HG02885 (cell line): Measurements from ENCODE around the gene BICRAL.
"Not testable (repeated sequence)": the region's sequence is repeated elsewhere in the genome, so short reads cannot be mapped to it uniquely, and the experiment has no call there.

Experiments
- ATAC-seq: cut with Tn5 transposase; IDR thresholded peaks from one replicate; pipeline ENCODE4 v1.9.1; 2021; ENCODE audit warnings: mild to moderate bottlenecking; ENCODE audit not compliant: unreplicated experiment, poor library complexity

BICRAL gene

GRCh38 chr6:42890311-42891198, 108.7 kb downstream of the BICRAL start:
- peak; percentile 90 for ATAC-seq

DNA sequence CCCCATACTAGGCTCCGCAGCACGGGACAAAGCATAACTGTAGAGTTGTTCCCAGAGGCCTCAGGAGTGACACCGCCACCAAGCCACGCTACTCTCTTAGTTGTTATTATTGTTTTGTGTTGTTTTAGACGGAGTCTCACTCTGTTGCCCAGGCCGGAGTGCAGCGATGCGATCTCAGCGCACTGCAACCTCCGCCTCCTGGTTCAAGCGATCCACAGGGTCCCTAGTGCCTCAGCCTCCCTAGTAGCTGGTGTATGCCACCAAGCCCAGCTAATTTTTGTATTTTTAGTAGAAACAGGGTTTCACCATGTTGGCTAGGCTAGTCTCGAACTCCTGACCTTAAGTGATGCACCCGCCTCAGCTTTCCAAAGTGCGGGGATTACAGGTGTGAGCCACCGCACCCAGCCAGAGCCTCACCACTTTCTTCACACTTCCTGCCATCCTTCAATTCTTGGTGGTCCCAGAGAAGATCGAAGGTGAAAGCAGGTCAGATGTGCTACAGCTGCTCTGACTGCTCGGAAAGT, 109.4 kb downstream of the BICRAL start:
- ATAC-seq: no peak

DNA sequence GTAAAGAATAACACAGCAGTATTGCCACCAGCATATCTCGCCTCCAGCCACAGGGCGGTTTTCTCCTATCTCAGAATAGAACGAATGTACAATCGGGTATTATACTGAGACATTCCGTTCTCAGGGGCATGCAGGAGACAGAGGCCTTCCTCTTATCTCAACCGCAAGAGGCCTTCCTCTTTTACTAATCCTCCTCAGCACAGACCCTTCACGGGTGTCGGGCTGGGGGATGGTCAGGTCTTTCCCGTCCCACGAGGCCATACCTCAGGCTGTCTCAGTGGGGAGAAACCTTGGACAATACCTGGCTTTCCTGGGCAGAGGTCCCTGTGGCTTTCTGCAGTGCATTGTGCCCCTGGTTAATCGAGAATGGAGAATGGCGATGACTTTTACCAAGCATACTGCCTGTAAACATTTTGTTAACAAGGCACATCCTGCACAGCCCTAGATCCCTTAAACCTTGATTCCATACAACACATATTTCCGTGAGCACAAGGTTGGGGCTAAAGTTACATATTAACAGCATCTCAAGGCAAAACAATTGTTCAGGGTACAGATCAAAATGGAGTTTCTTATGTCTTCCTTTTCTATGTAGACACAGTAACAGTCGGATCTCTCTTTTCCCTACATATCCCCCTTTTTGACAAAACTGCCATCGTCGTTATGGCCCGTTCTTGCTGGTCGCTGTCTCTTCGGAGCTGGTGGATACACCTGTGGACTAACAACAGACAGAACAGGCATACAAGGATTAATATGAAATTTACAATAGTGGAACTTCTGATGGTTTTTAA, 112.4 kb downstream of the BICRAL start:
- not testable (repeated sequence) for ATAC-seq

- no peak for ATAC-seq
These were observed 114.4 kb downstream of the BICRAL start for GRCh38 chr6:42896178-42896719.

DNA sequence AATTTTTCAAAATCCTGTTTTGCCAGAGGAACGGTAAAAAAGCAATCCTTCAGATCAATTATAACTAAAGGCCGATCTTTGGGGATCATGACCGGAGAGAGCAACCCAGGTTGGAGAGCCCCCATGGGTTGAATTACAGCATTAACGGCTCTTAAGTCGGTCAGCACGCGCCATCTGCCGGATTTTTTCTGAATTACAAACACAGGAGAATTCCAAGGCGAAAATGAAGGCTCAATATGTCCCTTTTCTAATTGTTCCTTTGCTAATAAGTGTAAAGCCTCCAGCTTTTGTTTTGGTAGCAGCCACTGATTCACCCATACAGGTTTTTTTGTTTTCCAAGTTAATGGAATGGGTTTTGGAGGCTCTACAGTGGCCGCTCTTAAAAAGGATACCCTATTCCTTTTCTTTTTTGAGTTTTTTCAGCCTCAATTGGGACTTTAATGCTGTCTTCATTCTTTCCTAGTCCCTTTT, 117.1 kb downstream of the BICRAL start:
- no peak for ATAC-seq

DNA sequence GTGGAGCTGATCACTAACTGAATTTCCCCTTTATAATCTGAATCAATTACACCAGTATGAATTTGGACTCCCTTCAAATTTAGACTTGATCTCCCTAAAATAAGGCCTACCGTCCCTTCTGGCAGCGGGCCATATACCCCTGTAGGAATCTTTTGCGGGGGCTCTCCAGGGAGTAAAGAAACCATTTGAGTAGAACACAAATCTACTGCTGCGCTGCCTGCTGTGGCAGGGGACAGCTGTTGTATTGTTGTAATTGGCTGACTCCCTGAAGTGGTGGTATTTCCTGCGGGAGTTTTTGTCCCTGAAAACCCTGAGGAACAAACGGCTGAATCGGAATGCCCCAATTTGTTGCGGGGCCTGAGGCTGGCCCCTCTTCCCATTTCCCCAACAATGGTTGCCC, 118.0 kb downstream of the BICRAL start:
- ATAC-seq: no peak

- peak; percentile 57 for ATAC-seq
These were observed 119.7 kb downstream of the BICRAL start for GRCh38 chr6:42901538-42901957.

- ATAC-seq: not testable (repeated sequence)
These were observed 120.8 kb downstream of the BICRAL start for GRCh38 chr6:42902429-42903263.

DNA sequence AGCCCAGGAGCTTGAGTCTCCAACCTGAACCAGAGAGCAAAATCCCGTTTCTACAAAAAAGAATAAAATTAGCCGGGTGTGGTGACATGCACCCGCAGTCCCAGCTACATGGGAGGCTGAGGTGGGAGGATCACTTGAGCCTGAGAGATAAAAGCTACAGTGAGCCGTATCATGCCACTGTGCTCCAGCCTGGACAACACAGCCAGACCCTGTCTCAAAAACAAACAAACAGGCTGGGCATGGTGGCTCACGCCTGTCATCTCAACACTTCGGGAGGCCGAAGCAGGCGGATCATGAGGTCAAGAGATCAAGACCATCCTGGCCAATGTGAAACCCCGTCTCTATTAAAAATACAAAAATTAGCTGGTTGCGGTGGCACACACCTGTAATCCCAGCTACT, 122.6 kb downstream of the BICRAL start:
- ATAC-seq: no peak

- ATAC-seq: no peak
These were observed 125.5 kb downstream of the BICRAL start for GRCh38 chr6:42907336-42907735.

- no peak for ATAC-seq
These were observed 128.0 kb downstream of the BICRAL start for GRCh38 chr6:42909835-42910234.

DNA sequence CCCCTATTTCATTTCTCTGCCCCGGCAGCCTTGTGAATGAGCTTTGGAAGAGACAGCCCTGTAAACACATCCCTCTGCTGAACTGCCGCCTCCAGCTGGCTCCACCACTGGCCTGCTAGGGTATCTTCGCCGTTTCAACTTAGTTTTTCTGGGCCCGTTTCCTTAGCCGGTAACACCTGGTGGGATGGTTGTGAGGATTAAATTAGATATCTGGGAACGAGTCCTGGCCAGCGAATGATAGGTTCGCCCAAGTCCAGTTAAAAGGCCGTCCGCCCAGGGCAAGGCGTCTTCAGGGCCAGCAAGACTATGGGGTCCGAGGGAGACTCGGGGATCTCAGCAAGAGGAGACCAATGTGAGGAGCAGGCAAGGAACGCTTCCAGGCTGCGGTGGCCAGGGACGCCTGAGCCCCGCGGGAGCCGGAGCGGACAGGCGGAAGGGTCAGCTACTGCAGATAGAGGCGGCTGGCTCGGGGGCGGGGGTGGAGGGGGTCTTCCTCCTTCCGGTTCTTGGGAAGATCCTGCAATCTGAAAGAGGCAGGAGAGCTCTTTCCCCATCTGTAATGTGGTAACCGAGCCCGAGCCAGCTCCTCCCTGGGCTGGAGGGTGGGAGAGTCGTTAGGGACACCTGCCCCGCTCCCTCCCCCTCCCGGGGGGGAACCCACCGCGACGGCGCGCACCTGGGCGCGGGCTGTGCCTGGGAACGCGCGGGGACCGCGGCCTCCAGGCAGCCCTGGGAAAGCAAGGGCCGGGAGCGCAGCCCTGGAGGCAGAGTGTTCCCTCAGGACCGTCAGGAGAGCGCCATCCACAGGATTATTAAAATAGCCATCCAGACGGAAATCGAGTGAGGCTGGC, 129.5 kb downstream of the BICRAL start:
- ATAC-seq: no peak

- ATAC-seq: no peak
These were observed 132.7 kb downstream of the BICRAL start for GRCh38 chr6:42914546-42914945.

DNA sequence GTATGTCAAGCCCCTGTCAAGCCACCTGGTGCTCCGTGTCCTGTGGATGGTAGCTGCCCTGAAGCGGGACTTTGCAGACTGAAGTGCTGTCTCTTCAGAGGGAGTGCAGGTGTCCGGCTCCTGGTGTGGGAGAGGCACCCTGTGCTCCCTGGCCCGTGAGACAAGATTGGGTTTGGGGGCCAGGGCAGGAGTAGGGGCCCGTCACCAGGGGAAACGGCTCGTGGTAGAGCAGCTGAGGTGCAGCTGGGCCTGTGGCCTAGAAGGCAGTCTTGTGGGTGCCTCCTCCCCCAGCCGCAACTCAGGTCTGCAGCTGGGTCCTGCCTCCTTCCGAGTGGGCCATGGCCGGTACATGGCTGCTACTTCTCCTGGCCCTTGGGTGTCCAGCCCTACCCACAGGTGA, 133.9 kb downstream of the BICRAL start, which contains the start of gene PTCRA:
Gene PTCRA, plus strand, starts transcription at position 322 of the 400 bp plus-strand sequence. Its CDS starts 17 bp downstream, at position 339.
- ATAC-seq: no peak

- no peak for ATAC-seq
These were observed 134.4 kb downstream of the BICRAL start for GRCh38 chr6:42916288-42916687.
